PC-3 (cell line): ENCODE measurements around the gene ALG5. TPM values are rescaled to one million over a fixed set of nuclear protein-coding genes. Genes with fewer than 3 reads are reported as not detected.

Experiments used
- ATAC-seq: fragments of 200-7000 bp; cut with Tn5 transposase; 2 replicates; pipeline ENCODE4 v1.9.1; 2020; ENCODE audit warnings: mild to moderate bottlenecking, moderate library complexity
- BruUV-seq: library from RNA; stranded (reverse); fragments of 400-500 nt; replicated peaks from 2 replicates; lab custom pipeline; 2021; lab: Mats Ljungman, UMichigan
- CTCF ChIA-PET: fragments of 300-600 bp; sonication (Branson Sonifier 250); formaldehyde crosslinking; loops from one replicate; lab custom pipeline; 2022; ENCODE audit warnings: antibody characterized with exemption; lab: Charles Lee
- POLR2A ChIA-PET: fragments of 300-600 bp; sonication (Branson Sonifier 250); formaldehyde crosslinking; loops from one replicate; lab custom pipeline; 2022; ENCODE audit warnings: antibody characterized with exemption; ENCODE audit not compliant: unreplicated experiment; lab: Charles Lee
- DNase-seq: peaks from one replicate; pipeline ENCODE4 v3.0.0-alpha.2; 2015
- H2AFZ ChIP-seq: fragments of 300-600 bp; sonication (generic); 2 replicates; pipeline ENCODE4 v1.6.0; 2016; ENCODE audit warnings: antibody characterized with exemption, low read length
- H3F3A ChIP-seq: fragments of 300-600 bp; sonication (generic); one replicate; pipeline ENCODE4 v1.6.0; 2017; ENCODE audit warnings: antibody characterized with exemption, low read length, control low read depth, mild to moderate bottlenecking; ENCODE audit not compliant: unreplicated experiment
- H3K27ac ChIP-seq: fragments of 300-600 bp; sonication (generic); 2 replicates; pipeline ENCODE4 v1.5.1; 2016; ENCODE audit warnings: mild to moderate bottlenecking, low read length
- H3K27me3 ChIP-seq: fragments of 300-600 bp; sonication (generic); 2 replicates; pipeline ENCODE4 v1.6.1; 2016; ENCODE audit warnings: low read length, mixed read lengths
- H3K36me3 ChIP-seq: fragments of 300-600 bp; sonication (generic); 2 replicates; pipeline ENCODE4 v1.6.1; 2016; ENCODE audit warnings: low read depth, mixed run types, low read length, mixed read lengths
- H3K4me1 ChIP-seq: fragments of 300-600 bp; sonication (generic); 2 replicates; pipeline ENCODE4 v1.5.1; 2016; ENCODE audit warnings: low read length; ENCODE audit not compliant: insufficient read depth
- H3K4me2 ChIP-seq: fragments of 300-600 bp; sonication (generic); 2 replicates; pipeline ENCODE4 v1.6.0; 2016; ENCODE audit warnings: low read length
- H3K4me3 ChIP-seq: fragments of 300-600 bp; sonication (generic); 2 replicates; pipeline ENCODE4 v1.5.1; 2016; ENCODE audit warnings: mild to moderate bottlenecking, low read length, mixed read lengths
- H3K79me2 ChIP-seq: fragments of 300-600 bp; sonication (generic); 2 replicates; pipeline ENCODE4 v1.6.1; 2017; ENCODE audit warnings: low read length, mixed read lengths
- H3K9ac ChIP-seq: fragments of 300-600 bp; sonication (generic); 2 replicates; pipeline ENCODE4 v1.6.0; 2016; ENCODE audit warnings: mild to moderate bottlenecking, low read length
- H3K9me2 ChIP-seq: fragments of 300-600 bp; sonication (generic); replicated peaks from 2 replicates; pipeline ENCODE4 v1.6.1; 2016; ENCODE audit warnings: mixed run types, low read length, mixed read lengths
- H3K9me3 ChIP-seq: fragments of 300-600 bp; sonication (generic); 2 replicates; pipeline ENCODE4 v1.6.1; 2016; ENCODE audit warnings: low read length, mixed read lengths
- H4K20me1 ChIP-seq: fragments of 300-600 bp; sonication (generic); 2 replicates; pipeline ENCODE4 v1.6.1; 2016; ENCODE audit warnings: low read length, mixed read lengths
- CTCF ChIP-seq: fragments of 300-600 bp; sonication (generic); conservative IDR thresholded peaks from 2 replicates; pipeline ENCODE4 v1.5.1; 2017; ENCODE audit warnings: antibody characterized with exemption, low read depth, mild to moderate bottlenecking, low read length
- EZH2 ChIP-seq: fragments of 300-600 bp; sonication (generic); IDR thresholded peaks from one replicate; pipeline ENCODE4 v1.6.1; 2017; ENCODE audit warnings: antibody characterized with exemption, mild to moderate bottlenecking, low read length; ENCODE audit not compliant: unreplicated experiment
- EZH2phosphoT487 ChIP-seq: fragments of 300-600 bp; sonication (generic); IDR thresholded peaks from 2 replicates; pipeline ENCODE4 v1.6.1; 2018; ENCODE audit warnings: mild to moderate bottlenecking, antibody characterized with exemption, low read length, borderline replicate concordance
- intact Hi-C: fragments of 100-400 bp; cut with micrococcal nuclease; formaldehyde crosslinking; loops from 2 replicates; pipeline ENCODE4 v1.9.0; 2023
- total RNA-seq: library from RNA; depleted of rRNA; stranded (reverse); fragments of >200 nt; gene quantifications from 2 replicates; pipeline ENCODE4 v1.2.3, GENCODE V29; 2014

The ALG5 gene
- total RNA-seq, 1 experiment from 2014 or later, result 19.7 TPM

GRCh38 chr13:37027639-37028038, 28.5 kb upstream of the ALG5 start:
- BruUV-seq, result no TSS peak
- Histone ChIP-seq H3K36me3 (peaks cover 20% of the 10 kb centered on the region; the same call in 1 of the 2 replicates), H3F3A (no peaks in the 10 kb centered on the region), H4K20me1 (no peaks in the 10 kb centered on the region), H3K4me2 (no peak overlapping the region), H2AFZ (no peak overlapping the region), H3K4me3 (no peak overlapping the region), H3K27me3 (no peaks in the 10 kb centered on the region), H3K9ac (no peak overlapping the region), H3K4me1 (peaks cover 6% of the 10 kb centered on the region; the same call in 1 of the 2 replicates), H3K79me2 (no peaks in the 10 kb centered on the region), H3K9me3 (no peaks in the 10 kb centered on the region), H3K9me2 (no peaks in the 10 kb centered on the region), H3K27ac (no peak overlapping the region)
- intact Hi-C loops, result no loop called here
- ChIA-PET POLR2A (no interaction called here), CTCF (no interaction called here)
- no peak for ATAC-seq
- no peak for DNase-seq
- no peak for TF ChIP-seq EZH2
- TF ChIP-seq EZH2phosphoT487, result no peak
- no peak for TF ChIP-seq CTCF

GRCh38 chr13:37026771-37027170, 27.6 kb upstream of the ALG5 start:
- ChIA-PET POLR2A (interaction anchor here (0.6 kb wide), 1 partner anchor 27 kb away, joined by 18 read pairs; no protein-coding TSS in a partner anchor), CTCF (no interaction called here)
- Histone ChIP-seq H3K9me2 (no peaks in the 10 kb centered on the region), H2AFZ (no peak overlapping the region), H4K20me1 (no peaks in the 10 kb centered on the region), H3K9me3 (no peaks in the 10 kb centered on the region), H3F3A (no peaks in the 10 kb centered on the region), H3K4me1 (peaks cover 6% of the 10 kb centered on the region; the same call in 1 of the 2 replicates), H3K4me3 (no peak overlapping the region), H3K9ac (no peak overlapping the region), H3K4me2 (no peak overlapping the region), H3K36me3 (peaks cover 27% of the 10 kb centered on the region; the same call in 1 of the 2 replicates), H3K27me3 (no peaks in the 10 kb centered on the region), H3K79me2 (no peaks in the 10 kb centered on the region), H3K27ac (no peak overlapping the region)
- ATAC-seq (peak; percentile 73), DNase-seq (peak; percentile 42)
- TF ChIP-seq EZH2, result no peak
- TF ChIP-seq EZH2phosphoT487, result no peak
- no peak for TF ChIP-seq CTCF
- no TSS peak for BruUV-seq
- intact Hi-C loops, result no loop called here

GRCh38 chr13:37023871-37024270, 24.7 kb upstream of the ALG5 start:
- peak; percentile 61 for ATAC-seq
- H2AFZ ChIP-seq, result no peak overlapping the region
- no peak overlapping the region for H3K4me2 ChIP-seq
- no peaks in the 10 kb centered on the region for H3K27me3 ChIP-seq
- BruUV-seq, result no TSS peak
- CTCF ChIA-PET, result no interaction called here
- no peaks in the 10 kb centered on the region for H4K20me1 ChIP-seq
- no peaks in the 10 kb centered on the region for H3K9me3 ChIP-seq
- no peaks in the 10 kb centered on the region for H3K9me2 ChIP-seq
- intact Hi-C loops, result no loop called here
- H3K27ac ChIP-seq, result no peak overlapping the region
- H3K79me2 ChIP-seq, result no peaks in the 10 kb centered on the region
- no peak overlapping the region for H3K9ac ChIP-seq
- TF ChIP-seq EZH2phosphoT487 (no peak), EZH2 (no peak), CTCF (no peak)
- POLR2A ChIA-PET, result no interaction called here
- H3K36me3 ChIP-seq, result peaks cover 39% of the 10 kb centered on the region; the same call in 1 of the 2 replicates
- H3K4me3 ChIP-seq, result no peak overlapping the region
- peak; percentile 24 for DNase-seq
- no peaks in the 10 kb centered on the region for H3F3A ChIP-seq
- H3K4me1 ChIP-seq, result 0 out of 2 replicates have a peak, but pooled peaks cover 6% of the 10 kb centered on the region
